Renal pelvis (tissue), 4 donors: Measurements from ENCODE around the gene NOL6. TPM values are rescaled to one million over a fixed set of nuclear protein-coding genes. Genes with fewer than 3 reads are reported as not detected.
"Not testable (repeated sequence)": the region's sequence is repeated elsewhere in the genome, so short reads cannot be mapped to it uniquely, and the experiment has no call there.

Experiments used
- DNase-seq: peaks from one replicate; pipeline ENCODE4 v3.0.0-alpha.2; 2013
- polyA plus RNA-seq, 3 donors: library from polyadenylated mRNA; unstranded; fragments of 120-200 nt; gene quantifications; one replicate each; pipeline ENCODE4 v1.2.1, GENCODE V29; 2013; ENCODE audit not compliant: insufficient read length in 3 of 3

NOL6 gene
- polyA plus RNA-seq, 3 donors, result 26.6 to 27.1 (median 26.9) TPM

- DNase-seq, result no peak
These were observed 676 bp downstream of the NOL6 start for GRCh38 chr9:33472881-33473615.

- DNase-seq, result no peak
These were observed 1.4 kb downstream of the NOL6 start for GRCh38 chr9:33472171-33472880.

- no peak for DNase-seq
These were observed 2.4 kb downstream of the NOL6 start for GRCh38 chr9:33471361-33471760.

GRCh38 chr9:33469891-33470290 is 3.8 kb downstream of the NOL6 start:
- DNase-seq, result no peak

GRCh38 chr9:33468797-33469621 is 4.7 kb downstream of the NOL6 start:
- DNase-seq, result no peak

GRCh38 chr9:33468215-33468730 is 5.5 kb downstream of the NOL6 start:
- DNase-seq, result no peak

GRCh38 chr9:33467526-33467925 is 6.2 kb downstream of the NOL6 start:
- no peak for DNase-seq

GRCh38 chr9:33466565-33467495 is 6.9 kb downstream of the NOL6 start:
- DNase-seq, result no peak

- no peak for DNase-seq
These were observed 7.8 kb downstream of the NOL6 start for GRCh38 chr9:33465596-33466564.

- no peak for DNase-seq
These were observed 8.6 kb downstream of the NOL6 start for GRCh38 chr9:33465096-33465495.

- no peak for DNase-seq
These were observed 9.6 kb downstream of the NOL6 start for GRCh38 chr9:33464045-33464636.

- DNase-seq, result no peak
These were observed 10.6 kb downstream of the NOL6 start for GRCh38 chr9:33463151-33463550.

GRCh38 chr9:33461492-33461891 is 12.2 kb downstream of the NOL6 start:
- DNase-seq, result no peak

GRCh38 chr9:33460854-33461253 is 12.9 kb downstream of the NOL6 start:
- DNase-seq, result no peak

GRCh38 chr9:33459115-33459514 is 14.6 kb downstream of the NOL6 start:
- no peak for DNase-seq

GRCh38 chr9:33458444-33458843 is 15.3 kb downstream of the NOL6 start:
- DNase-seq, result no peak

- DNase-seq, result no peak
These were observed 17.8 kb downstream of the NOL6 start for GRCh38 chr9:33455945-33456344.

GRCh38 chr9:33455456-33455855 is 18.3 kb downstream of the NOL6 start:
- not testable (repeated sequence) for DNase-seq

GRCh38 chr9:33454661-33455026 is 19.1 kb downstream of the NOL6 start:
- DNase-seq, result not testable (repeated sequence)
